Keratinocyte (primary cell): Measurements from ENCODE around the gene NTN5.

Experiments used
- EZH2 ChIP-seq: IDR thresholded peaks from one replicate; pipeline ENCODE4 v1.6.1; 2012; ENCODE audit warnings: inconsistent platforms, mild to moderate bottlenecking, low read length, moderate library complexity
- TF ChIP-seq, protein P1 (sequence below), 3 experiments: IDR thresholded peaks in 1 of 3; conservative IDR thresholded peaks in 1 of 3; optimal IDR thresholded peaks in 1 of 3; 2 replicates in 2 of 3; 3 replicates in 1 of 3; pipeline versions ENCODE3 to v1.5.1; 2011; ENCODE audit warnings: low read length in 3 of 3, mild to moderate bottlenecking in 3 of 3, moderate library complexity in 2 of 3, control low read depth in 1 of 3, inconsistent platforms in 1 of 3; ENCODE audit not compliant: insufficient read depth in 2 of 3; ENCODE audit errors: extremely low read depth in 1 of 3

DNA sequence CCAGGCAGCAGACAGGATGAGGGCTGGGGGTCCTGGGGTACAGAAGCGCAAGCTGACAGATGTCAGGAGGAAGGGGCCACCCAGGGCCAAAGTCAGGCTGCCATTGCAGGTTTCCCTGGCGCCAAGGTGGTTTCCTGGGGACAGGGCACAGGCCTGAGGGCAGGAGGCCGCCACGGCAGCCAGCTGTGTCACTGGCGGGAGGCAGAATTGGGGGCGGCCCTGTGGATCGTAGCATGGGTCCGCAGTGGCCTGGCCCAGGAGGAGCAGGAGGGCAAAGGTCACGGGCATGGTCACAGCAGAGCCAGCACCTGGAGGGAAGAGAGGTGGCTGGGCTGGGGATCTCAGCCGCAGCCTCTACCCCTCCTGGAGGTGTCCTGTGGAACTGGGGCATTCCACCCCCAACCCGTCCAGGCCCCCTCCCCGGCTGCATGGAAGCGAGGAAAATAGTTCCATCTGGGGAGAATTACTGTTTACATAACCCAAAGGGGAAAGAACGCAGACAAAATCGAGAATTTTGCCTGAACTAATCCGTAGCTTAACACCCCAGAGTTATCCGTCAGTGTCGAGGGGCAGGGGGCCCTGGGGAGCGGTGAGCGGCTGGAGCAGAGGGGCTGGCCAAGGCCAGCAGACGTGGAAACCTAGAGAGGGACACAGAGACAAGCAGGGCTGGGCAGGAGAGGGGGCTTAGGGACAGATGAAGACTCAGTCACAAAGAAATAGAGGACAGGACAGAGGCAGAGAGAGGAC lies 1.9 kb downstream of the NTN5 start:
- TF ChIP-seq, protein P1, sequence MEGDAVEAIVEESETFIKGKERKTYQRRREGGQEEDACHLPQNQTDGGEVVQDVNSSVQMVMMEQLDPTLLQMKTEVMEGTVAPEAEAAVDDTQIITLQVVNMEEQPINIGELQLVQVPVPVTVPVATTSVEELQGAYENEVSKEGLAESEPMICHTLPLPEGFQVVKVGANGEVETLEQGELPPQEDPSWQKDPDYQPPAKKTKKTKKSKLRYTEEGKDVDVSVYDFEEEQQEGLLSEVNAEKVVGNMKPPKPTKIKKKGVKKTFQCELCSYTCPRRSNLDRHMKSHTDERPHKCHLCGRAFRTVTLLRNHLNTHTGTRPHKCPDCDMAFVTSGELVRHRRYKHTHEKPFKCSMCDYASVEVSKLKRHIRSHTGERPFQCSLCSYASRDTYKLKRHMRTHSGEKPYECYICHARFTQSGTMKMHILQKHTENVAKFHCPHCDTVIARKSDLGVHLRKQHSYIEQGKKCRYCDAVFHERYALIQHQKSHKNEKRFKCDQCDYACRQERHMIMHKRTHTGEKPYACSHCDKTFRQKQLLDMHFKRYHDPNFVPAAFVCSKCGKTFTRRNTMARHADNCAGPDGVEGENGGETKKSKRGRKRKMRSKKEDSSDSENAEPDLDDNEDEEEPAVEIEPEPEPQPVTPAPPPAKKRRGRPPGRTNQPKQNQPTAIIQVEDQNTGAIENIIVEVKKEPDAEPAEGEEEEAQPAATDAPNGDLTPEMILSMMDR (optimal IDR thresholded peaks at IDR 0.05 in 1 of 3, IDR thresholded peaks at IDR 0.05 in 1 of 3, conservative IDR thresholded peaks at IDR 0.05 in 1 of 3; ENCODE audit: extremely low read depth in 1 of 3, insufficient read depth in 2 of 3, low read length in 3 of 3) = no peak
- TF ChIP-seq EZH2 = no peak
